Activated naive CD4-positive, alpha-beta T cell treated with anti-CD3 and anti-CD28 coated beads, Interleukin-2, amount 50 U/mL, for 24 hours (primary cell): Measurements from ENCODE around the gene B9D2.

Source experiments
- H3K27ac Mint-ChIP-seq: one replicate; pipeline ENCODE4 v1.8.0; 2021; ENCODE audit warnings: mild to moderate bottlenecking, mixed read lengths
- H3K27me3 Mint-ChIP-seq: one replicate; pipeline ENCODE4 v1.8.0; 2021; ENCODE audit warnings: mixed read lengths
- H3K36me3 Mint-ChIP-seq: one replicate; pipeline ENCODE4 v1.8.0; 2021; ENCODE audit warnings: mixed read lengths
- H3K4me1 Mint-ChIP-seq: one replicate; pipeline ENCODE4 v1.8.0; 2021; ENCODE audit warnings: mixed read lengths
- H3K4me3 Mint-ChIP-seq: one replicate; pipeline ENCODE4 v1.8.0; 2021; ENCODE audit warnings: mild to moderate bottlenecking, mixed read lengths
- H3K9me3 Mint-ChIP-seq: one replicate; pipeline ENCODE4 v1.8.0; 2021; ENCODE audit warnings: mixed read lengths

Gene B9D2

GRCh38 chr19:41320185-41320518 is 43.8 kb downstream of the B9D2 start:
- peaks cover 35% of the 10 kb centered on the region for H3K4me1 Mint-ChIP-seq
- H3K9me3 Mint-ChIP-seq = no peaks in the 10 kb centered on the region
- H3K36me3 Mint-ChIP-seq = peaks cover 10% of the 10 kb centered on the region
- H3K27me3 Mint-ChIP-seq = no peaks in the 10 kb centered on the region
- H3K4me3 Mint-ChIP-seq = no peak overlapping the region
- H3K27ac Mint-ChIP-seq = no peak overlapping the region

DNA sequence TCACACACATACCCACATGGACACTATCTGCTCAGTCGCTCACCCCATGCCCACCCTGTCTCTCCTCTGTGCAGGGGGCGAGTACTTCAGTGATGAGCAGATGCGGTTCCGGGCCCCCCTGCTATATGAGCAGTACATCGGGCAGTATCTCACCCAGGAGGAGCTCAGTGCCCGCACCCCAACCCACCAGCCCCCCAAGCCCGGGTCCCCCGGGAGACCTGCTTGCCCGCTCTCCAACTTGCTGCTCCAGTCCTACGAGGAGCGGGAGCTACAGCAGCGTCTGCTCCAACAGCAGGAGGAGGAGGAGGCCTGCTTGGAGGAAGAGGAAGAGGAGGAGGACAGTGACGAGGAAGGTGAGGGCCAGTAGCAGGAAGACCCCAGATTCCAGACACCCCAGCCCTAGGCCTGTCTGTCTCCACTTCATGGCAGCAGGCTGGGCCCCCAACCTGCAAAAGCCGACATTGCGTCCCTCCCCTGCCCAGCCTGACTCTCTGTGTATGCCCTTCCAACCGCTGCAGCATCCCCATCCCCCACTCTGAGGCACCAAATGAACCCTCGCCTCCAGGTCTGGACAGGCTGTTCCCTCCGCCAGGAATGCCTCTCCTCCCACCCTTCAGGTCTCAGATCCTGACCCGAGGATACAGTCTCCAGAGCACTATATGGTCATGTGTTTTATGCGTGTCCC is 44.3 kb downstream of the B9D2 start:
- Mint-ChIP-seq H3K27me3 (no peaks in the 10 kb centered on the region), H3K27ac (no peak overlapping the region), H3K36me3 (peaks cover 10% of the 10 kb centered on the region), H3K9me3 (no peaks in the 10 kb centered on the region), H3K4me3 (no peak overlapping the region), H3K4me1 (peaks cover 30% of the 10 kb centered on the region)

GRCh38 chr19:41318696-41319499 is 45.1 kb downstream of the B9D2 start:
- H3K4me3 Mint-ChIP-seq = no peak overlapping the region
- peak overlapping the region; percentile 41 for H3K27ac Mint-ChIP-seq
- H3K36me3 Mint-ChIP-seq = peaks cover 10% of the 10 kb centered on the region
- no peaks in the 10 kb centered on the region for H3K27me3 Mint-ChIP-seq
- H3K4me1 Mint-ChIP-seq = peaks cover 25% of the 10 kb centered on the region
- no peaks in the 10 kb centered on the region for H3K9me3 Mint-ChIP-seq

GRCh38 chr19:41316306-41316920 is 47.5 kb downstream of the B9D2 start:
- Mint-ChIP-seq H3K36me3 (peaks cover 16% of the 10 kb centered on the region), H3K27ac (peak overlapping the region; percentile 48), H3K27me3 (no peaks in the 10 kb centered on the region), H3K9me3 (no peaks in the 10 kb centered on the region), H3K4me3 (no peak overlapping the region), H3K4me1 (peaks cover 39% of the 10 kb centered on the region)

DNA sequence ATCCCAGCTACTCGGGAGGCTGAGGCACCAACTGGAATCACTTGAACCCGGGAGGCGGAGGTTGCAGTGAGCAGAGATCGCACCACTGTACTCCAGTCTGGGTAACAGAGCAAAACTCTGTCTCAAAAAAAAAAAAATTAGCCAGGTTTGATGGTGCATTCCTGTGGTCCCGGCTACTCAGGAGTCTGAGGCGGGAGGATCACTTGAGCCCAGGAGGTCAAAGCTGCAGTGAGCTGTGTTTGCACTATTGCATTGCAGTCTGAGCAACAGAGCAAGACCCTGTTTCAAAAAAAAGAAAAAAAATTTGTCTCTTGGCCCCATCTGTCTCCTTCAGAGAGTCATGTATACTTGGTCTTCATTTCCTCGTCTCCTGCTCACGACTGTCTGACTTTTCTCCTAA is 52.3 kb downstream of the B9D2 start:
- Mint-ChIP-seq H3K36me3 (peaks cover 12% of the 10 kb centered on the region), H3K27me3 (no peaks in the 10 kb centered on the region), H3K4me1 (peaks cover 68% of the 10 kb centered on the region), H3K27ac (no peak overlapping the region), H3K9me3 (no peaks in the 10 kb centered on the region), H3K4me3 (peak overlapping the region; percentile 97)

DNA sequence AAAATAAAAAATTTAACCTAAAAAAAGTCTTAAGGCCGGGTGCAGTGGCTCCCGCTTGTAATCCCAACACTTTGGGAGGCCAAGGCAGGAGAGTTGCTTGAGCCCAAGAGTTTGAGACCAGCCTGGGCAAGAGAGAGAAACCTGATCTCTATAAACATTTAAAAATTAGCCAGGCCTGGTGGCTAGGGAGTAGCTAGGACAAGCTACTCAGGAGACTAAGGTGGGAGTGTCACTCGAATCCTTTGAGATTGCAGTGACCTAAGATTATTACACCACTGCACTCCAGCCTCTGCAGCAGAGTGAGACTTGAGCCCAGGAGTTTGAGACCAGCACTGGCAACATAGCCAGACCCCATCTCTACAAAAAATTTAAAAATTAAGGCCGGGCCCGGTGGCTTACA is 52.9 kb downstream of the B9D2 start:
- Mint-ChIP-seq H3K9me3 (no peaks in the 10 kb centered on the region), H3K36me3 (peaks cover 12% of the 10 kb centered on the region), H3K27ac (no peak overlapping the region), H3K4me1 (peaks cover 68% of the 10 kb centered on the region), H3K27me3 (no peaks in the 10 kb centered on the region), H3K4me3 (peak overlapping the region; percentile 97)

- Mint-ChIP-seq H3K27ac (peak within 1 kb of the TSS; percentile 96), H3K4me3 (peak within 1 kb of the TSS; percentile 97), H3K27me3 (no peaks in the 10 kb centered on the region), H3K36me3 (peaks cover 12% of the 10 kb centered on the region), H3K4me1 (peaks cover 75% of the 10 kb centered on the region), H3K9me3 (no peaks in the 10 kb centered on the region)
Measured at GRCh38 chr19:41310033-41310831, 53.7 kb downstream of the B9D2 start, which contains the start of gene CCDC97. CCDC97 (plus strand) TSS chr19:41310172; CDS start chr19:41310311, 139 bp downstream.

GRCh38 chr19:41309180-41310032 is 54.5 kb downstream of the B9D2 start:
- H3K9me3 Mint-ChIP-seq = no peaks in the 10 kb centered on the region
- H3K27ac Mint-ChIP-seq = peak overlapping the region; percentile 96
- peak overlapping the region; percentile 97 for H3K4me3 Mint-ChIP-seq
- peaks cover 14% of the 10 kb centered on the region for H3K36me3 Mint-ChIP-seq
- H3K27me3 Mint-ChIP-seq = no peaks in the 10 kb centered on the region
- H3K4me1 Mint-ChIP-seq = peaks cover 83% of the 10 kb centered on the region

DNA sequence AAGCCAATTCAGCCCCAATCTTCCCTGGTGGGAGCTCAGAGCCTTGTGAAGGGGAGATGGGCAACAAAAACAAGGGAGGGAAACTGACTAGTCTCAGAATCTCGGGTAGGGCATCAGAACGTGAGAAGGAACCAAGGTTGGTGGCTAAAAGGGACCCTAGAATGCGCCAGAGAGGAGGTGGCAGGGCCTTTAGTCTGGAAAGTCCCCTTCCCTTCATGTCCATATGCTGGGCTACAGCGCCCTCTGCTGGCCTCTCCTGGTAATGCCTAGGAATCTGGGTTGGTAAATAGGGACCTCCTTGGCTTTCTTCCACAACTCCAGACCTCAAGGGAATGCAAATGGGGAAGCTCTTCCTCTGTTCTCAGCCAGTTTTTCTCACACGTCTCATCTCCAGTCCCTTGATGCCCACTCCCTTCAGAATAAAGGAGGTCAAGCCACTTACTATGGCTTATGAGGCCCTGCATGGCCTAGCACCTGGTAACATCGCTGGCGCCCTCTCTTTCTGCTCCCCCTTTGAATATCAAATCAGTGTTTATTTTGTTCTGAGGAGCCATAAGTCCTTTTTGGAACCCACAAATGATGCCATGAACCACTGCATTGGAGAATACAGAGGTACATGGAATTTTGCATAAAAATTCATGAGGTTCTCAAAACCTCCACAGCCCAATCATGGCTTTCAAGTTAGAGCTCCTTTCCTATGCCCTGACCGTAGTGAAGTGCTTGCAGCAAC is 55.3 kb downstream of the B9D2 start:
- Mint-ChIP-seq H3K36me3 (peaks cover 16% of the 10 kb centered on the region), H3K4me3 (peak overlapping the region; percentile 97), H3K27ac (peak overlapping the region; percentile 96), H3K4me1 (peaks cover 85% of the 10 kb centered on the region), H3K27me3 (no peaks in the 10 kb centered on the region), H3K9me3 (no peaks in the 10 kb centered on the region)

DNA sequence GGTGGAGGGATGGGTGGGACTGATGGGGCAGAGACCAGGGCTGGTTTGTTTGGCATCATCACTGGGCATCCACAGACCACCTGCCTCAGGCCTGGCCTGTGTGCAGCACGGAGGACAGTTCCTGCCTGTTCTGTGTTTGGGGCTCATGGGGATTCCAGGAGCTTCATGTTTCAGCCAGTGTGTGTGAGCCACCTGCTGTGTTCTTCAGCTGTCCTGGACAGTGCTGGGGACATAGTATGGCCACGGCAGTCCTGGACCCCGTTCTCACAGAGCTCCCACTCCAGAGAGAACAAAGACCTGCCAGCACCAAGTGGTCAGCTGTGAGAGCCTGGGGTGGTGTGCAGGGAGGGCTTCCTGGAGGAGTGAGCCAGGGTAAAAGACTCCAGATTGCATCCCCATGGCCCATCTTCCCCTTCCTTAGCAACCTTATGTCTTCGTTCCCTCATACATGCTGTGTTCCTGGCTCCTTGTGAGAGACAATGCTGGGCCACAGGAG is 55.9 kb downstream of the B9D2 start:
- peak overlapping the region; percentile 96 for H3K27ac Mint-ChIP-seq
- peak overlapping the region; percentile 97 for H3K4me3 Mint-ChIP-seq
- no peaks in the 10 kb centered on the region for H3K9me3 Mint-ChIP-seq
- H3K27me3 Mint-ChIP-seq = no peaks in the 10 kb centered on the region
- peaks cover 11% of the 10 kb centered on the region for H3K36me3 Mint-ChIP-seq
- H3K4me1 Mint-ChIP-seq = peaks cover 81% of the 10 kb centered on the region

DNA sequence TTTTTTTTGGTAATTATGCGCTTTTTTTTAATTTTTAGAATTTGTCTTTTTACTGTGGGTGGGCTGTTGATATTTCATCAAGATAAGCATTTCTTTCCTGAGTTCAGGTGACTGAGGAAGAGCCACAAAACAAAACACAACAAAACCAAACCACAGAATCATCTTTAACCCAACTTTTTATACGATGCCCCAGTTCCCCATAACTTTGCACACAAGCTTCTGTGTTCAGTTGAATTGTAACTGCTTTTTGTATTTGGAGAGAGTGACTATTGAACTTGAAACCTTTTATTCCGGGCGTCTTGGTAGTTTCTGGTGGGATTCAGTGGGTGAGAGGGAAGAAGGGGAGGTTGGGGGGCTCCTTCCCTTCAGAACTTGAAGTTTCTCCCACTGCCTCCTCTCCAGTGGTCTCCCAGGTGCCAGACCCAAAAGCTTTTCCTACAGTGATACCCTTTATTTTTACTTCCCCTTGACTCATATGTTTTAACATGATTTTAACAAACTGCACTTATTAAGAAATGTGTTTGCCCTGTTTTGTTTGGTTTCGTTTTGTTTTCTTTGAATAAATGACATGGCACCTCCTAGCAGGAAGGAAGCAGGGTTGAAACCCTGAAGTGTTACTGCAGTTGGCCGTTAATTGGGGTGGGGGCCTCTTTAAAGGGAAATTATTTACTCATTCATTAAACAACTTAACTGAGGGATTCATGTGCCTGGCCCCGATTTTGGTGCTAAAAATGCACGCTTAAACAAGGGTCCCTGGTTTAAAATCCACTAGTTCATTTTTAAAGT is 56.7 kb downstream of the B9D2 start:
- peaks cover 15% of the 10 kb centered on the region for H3K36me3 Mint-ChIP-seq
- H3K27ac Mint-ChIP-seq = peak overlapping the region; percentile 96
- H3K4me3 Mint-ChIP-seq = peak overlapping the region; percentile 71
- peaks cover 82% of the 10 kb centered on the region for H3K4me1 Mint-ChIP-seq
- H3K27me3 Mint-ChIP-seq = no peaks in the 10 kb centered on the region
- no peaks in the 10 kb centered on the region for H3K9me3 Mint-ChIP-seq

- H3K27me3 Mint-ChIP-seq = no peaks in the 10 kb centered on the region
- peak overlapping the region; percentile 96 for H3K27ac Mint-ChIP-seq
- peaks cover 15% of the 10 kb centered on the region for H3K36me3 Mint-ChIP-seq
- H3K9me3 Mint-ChIP-seq = no peaks in the 10 kb centered on the region
- peak overlapping the region; percentile 71 for H3K4me3 Mint-ChIP-seq
- peaks cover 82% of the 10 kb centered on the region for H3K4me1 Mint-ChIP-seq
Measured at GRCh38 chr19:41305927-41306793, 57.8 kb downstream of the B9D2 start.
